ENCODE measurements around the gene TLE6. TPM values are rescaled to one million over a fixed set of nuclear protein-coding genes. Genes with fewer than 3 reads are reported as not detected.
A peak's percentile ranks its signal among the peaks of the same experiment; 100 is the strongest.

The TLE6 gene
- total and polyA plus RNA-seq, 2 of the 8 experiments (the other 6 are each of a cell fraction or from before 2014, with no cell fraction given) = 2.5 to 2.9 TPM

GRCh38 chr19:2993579-2993978 lies 16.2 kb downstream of the TLE6 start:
- H3K36me3 ChIP-seq (ENCODE audit: control insufficient read depth in 2 of 4, insufficient read depth in 4 of 4, low read length in 3 of 4) = no peaks in the 10 kb centered on the region; a peak in 1 of 8 replicates
- H3K79me1 ChIP-seq (ENCODE audit: low read depth, low read length) = no peaks in the 10 kb centered on the region
- H2BK20ac ChIP-seq (ENCODE audit: low read length) = no peak overlapping the region
- H3K23me2 ChIP-seq (ENCODE audit: low read depth, low read length) = no peaks in the 10 kb centered on the region
- H3K4ac ChIP-seq (replicated peaks; ENCODE audit: insufficient read length, low read depth, low read length) = no peak overlapping the region
- ChIA-PET POLR2A (ENCODE audit: partially characterized antibody) (interaction anchor here (1.8 kb wide), 1 partner anchor 11 kb away, joined by 5 read pairs; no protein-coding TSS in a partner anchor), CTCF (ENCODE audit: partially characterized antibody) (no interaction called here)
- WGBS, 2 experiments (ENCODE audit: extremely low coverage in 1 of 2, insufficient coverage in 1 of 2, insufficient read length in 1 of 2, insufficient replicate concordance in 2 of 2, low coverage in 1 of 2, low lambda C conversion rate in 2 of 2, missing lambda C conversion rate in 1 of 2) = no CpG with 5 or more reads among the region's 9 CpGs
- H3K9ac ChIP-seq (replicated peaks in 1 of 4; ENCODE audit: extremely low read depth in 1 of 4, low read depth in 3 of 4, low read length in 3 of 4) = no peak overlapping the region
- no peak overlapping the region for H3K27ac ChIP-seq (ENCODE audit: low read depth, low read length)
- H2BK12ac ChIP-seq (ENCODE audit: low read depth, low read length) = no peak overlapping the region
- H4K8ac ChIP-seq (ENCODE audit: extremely low read depth, insufficient read depth, low read length) = no peak overlapping the region
- H2AFZ ChIP-seq (ENCODE audit: low read length) = no peak overlapping the region
- H2BK15ac ChIP-seq (ENCODE audit: low read length) = no peak overlapping the region
- no peak overlapping the region for H2BK5ac ChIP-seq (ENCODE audit: low read depth, low read length)
- FAIRE-seq = no peak
- H3K14ac ChIP-seq (ENCODE audit: insufficient read length) = no peak overlapping the region
- no peaks in the 10 kb centered on the region for H4K20me1 ChIP-seq (replicated peaks in 1 of 2; ENCODE audit: control insufficient read depth in 1 of 2, insufficient read depth in 2 of 2, low read length in 2 of 2)
- no peaks in the 10 kb centered on the region for H3K79me2 ChIP-seq (ENCODE audit: control insufficient read depth in 1 of 2, insufficient read depth in 2 of 2, low read length in 2 of 2)
- 0 out of 4 replicates have a peak overlapping the region, but pooled peaks of 1 of the 2 experiments have one; percentile 0 for H3K4me2 ChIP-seq (ENCODE audit: insufficient read depth in 1 of 2, low read depth in 2 of 2, low read length in 2 of 2)
- no peak overlapping the region for H3K56ac ChIP-seq (replicated peaks; ENCODE audit: insufficient read length, low read depth, low read length)
- no peak overlapping the region for H3K4me3 ChIP-seq (ENCODE audit: extremely low read depth in 1 of 4, insufficient read depth in 2 of 4, low read depth in 3 of 4, low read length in 4 of 4)
- H2AK5ac ChIP-seq (ENCODE audit: low read depth, low read length) = no peak overlapping the region
- H3K27me3 ChIP-seq (replicated peaks in 1 of 4; ENCODE audit: control insufficient read depth in 3 of 4, extremely low read depth in 1 of 4, insufficient read depth in 3 of 4, low read length in 3 of 4) = no peaks in the 10 kb centered on the region
- peaks cover 0 to 5% (median 0%) of the 10 kb centered on the region in 4 experiments; a peak in 1 of 7 replicates for H3K4me1 ChIP-seq (replicated peaks in 1 of 4; ENCODE audit: control insufficient read depth in 3 of 4, insufficient read depth in 4 of 4, low read length in 3 of 4)
- no peak overlapping the region for H3K18ac ChIP-seq (ENCODE audit: extremely low read depth, low read length)
- no peak overlapping the region for H2BK120ac ChIP-seq (replicated peaks; ENCODE audit: low read depth, low read length)
- no peak for DNase-seq (ENCODE audit: low read depth in 1 of 2, low spot score in 2 of 2)
- no peak overlapping the region for H4K5ac ChIP-seq (ENCODE audit: insufficient read length, low read depth, low read length)
- no peak for TF ChIP-seq HDAC6 (IDR thresholded peaks at IDR 0.05; ENCODE audit: low read depth, low read length)
- no peak for TF ChIP-seq CHD2 (IDR thresholded peaks at IDR 0.05; ENCODE audit: low read length)
- TF ChIP-seq TAF1 (IDR thresholded peaks at IDR 0.05; ENCODE audit: low read depth, low read length) = no peak
- TF ChIP-seq CBX5 (IDR thresholded peaks at IDR 0.05; ENCODE audit: low read depth, low read length) = no peak
- TF ChIP-seq POLR2AphosphoS5 (IDR thresholded peaks at IDR 0.05; ENCODE audit: low read depth, low read length) = no peak
- TF ChIP-seq SIX5 (IDR thresholded peaks at IDR 0.05; ENCODE audit: low read depth, low read length) = no peak
- TF ChIP-seq SAP30 (IDR thresholded peaks at IDR 0.05; ENCODE audit: insufficient read depth, insufficient replicate concordance, low read length) = no peak
- no peaks in the 10 kb centered on the region for H3K9me3 ChIP-seq (ENCODE audit: insufficient read depth in 2 of 2, low read depth in 1 of 2, low read length in 1 of 2)
- H4K91ac ChIP-seq (replicated peaks; ENCODE audit: insufficient read length, low read length) = no peak overlapping the region
- H3K23ac ChIP-seq (ENCODE audit: insufficient read length) = no peak overlapping the region
